GM18868 (cell line): ENCODE data around the gene RIPPLY3.
A peak's percentile ranks its signal among the peaks of the same experiment; 100 is the strongest.

ENCODE experiments used
- ATAC-seq: cut with Tn5 transposase; IDR thresholded peaks from one replicate; pipeline ENCODE4 v1.9.1; 2021; ENCODE audit warnings: mild to moderate bottlenecking, moderate library complexity; ENCODE audit not compliant: unreplicated experiment

The RIPPLY3 gene

DNA sequence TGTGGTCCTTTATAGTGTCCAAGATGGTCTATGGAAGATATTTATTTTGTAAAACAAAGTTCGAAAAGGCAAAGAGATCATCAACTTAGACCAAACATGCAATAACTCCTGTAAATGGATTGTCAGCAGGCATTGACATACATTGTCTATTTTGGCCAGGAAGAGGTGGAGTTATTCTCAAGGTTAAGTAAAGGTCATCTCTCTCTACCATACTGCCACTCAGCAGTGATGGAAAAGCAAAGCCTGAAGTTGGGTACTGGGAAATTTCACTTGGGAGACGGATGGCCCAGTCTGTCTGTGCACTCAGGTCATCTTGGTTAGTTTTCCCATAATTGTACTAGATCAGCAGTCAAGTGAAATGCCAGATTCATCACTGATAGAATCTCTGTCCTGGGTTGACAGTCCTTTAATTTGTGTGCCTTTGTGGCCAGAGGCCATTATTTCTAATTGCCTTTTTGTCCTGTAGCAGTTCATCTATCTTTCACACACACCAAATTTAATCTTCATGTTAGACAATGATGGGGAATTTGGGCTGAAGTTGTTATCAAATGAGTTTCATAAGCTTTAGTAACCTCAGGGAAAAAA is 48.9 kb downstream of the RIPPLY3 start:
- no peak for ATAC-seq

DNA sequence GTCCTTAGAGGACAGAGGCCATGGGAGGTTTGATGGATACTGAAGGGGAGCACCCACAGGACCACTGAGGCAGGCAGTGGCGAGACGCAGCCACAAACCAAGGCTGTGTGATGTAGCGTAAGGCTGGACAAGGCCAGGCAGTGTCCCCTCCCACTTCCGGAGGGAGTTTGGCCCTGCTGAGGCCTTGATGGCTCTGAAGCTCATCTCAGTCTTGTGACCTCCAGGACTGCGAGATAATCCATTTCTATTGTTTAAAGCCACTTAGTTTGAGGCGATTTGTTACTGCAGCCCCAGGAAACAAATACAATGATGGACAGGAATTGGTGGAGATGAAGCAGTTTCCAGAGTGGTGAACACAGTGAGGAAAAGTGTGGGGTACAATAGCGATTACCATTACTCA is 51.1 kb downstream of the RIPPLY3 start:
- no peak for ATAC-seq

DNA sequence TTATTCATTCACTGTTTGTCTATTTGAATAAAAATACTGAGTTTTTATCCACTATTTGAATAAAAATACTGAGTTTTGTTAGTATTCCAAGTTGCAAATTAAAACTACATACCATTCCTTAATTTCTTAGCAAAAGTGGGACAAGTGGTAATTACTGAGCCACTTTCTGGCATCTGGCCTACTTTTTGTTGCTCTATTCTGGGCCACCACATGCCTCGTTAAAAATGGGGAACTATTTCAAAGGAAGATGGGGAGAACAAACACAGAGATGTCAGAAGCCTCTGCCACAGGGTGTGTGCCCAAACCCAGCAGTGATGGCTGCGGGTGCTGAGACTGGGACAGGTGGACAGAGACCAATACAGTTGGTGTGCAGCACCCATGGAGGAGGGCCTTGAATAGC is 51.8 kb downstream of the RIPPLY3 start:
- no peak for ATAC-seq

DNA sequence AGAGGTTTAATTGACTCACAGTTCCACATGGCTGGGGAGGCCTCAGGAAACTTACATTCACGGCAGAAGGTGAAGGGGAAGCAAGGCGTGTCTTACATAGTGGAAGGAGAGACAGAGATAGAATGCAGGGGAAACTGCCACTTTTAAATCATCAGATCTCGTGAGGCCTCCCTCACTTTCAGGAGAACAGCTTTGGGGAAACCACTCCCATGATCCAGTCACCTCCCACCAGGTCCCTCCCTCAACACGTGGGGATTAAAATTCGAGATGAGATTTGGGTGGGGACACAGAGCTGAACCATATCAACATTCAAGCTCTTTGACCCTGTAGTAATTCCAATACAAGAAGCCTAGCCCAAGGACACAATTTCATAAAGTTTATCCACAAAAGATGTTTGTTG is 52.7 kb downstream of the RIPPLY3 start:
- ATAC-seq, result no peak

DNA sequence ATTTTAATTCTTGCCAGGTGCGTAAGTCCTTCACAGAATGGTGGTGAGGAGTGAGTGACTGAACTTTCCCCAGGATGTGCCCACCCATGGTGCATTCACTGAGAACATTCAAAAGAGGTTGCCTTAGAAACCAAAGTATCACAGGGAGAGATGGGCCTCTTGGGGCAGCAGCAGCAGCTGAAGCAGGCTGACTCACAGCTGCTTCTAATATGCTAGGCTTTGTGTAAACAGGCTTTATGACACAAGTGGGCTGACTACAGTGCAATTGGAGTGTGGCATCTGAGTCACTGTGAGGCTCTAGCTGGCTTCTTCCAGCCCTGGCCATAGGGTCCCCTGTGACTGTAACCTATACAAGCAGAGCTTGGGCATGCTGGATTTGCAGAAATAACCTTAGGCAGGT is 53.8 kb downstream of the RIPPLY3 start:
- peak; percentile 80 for ATAC-seq

DNA sequence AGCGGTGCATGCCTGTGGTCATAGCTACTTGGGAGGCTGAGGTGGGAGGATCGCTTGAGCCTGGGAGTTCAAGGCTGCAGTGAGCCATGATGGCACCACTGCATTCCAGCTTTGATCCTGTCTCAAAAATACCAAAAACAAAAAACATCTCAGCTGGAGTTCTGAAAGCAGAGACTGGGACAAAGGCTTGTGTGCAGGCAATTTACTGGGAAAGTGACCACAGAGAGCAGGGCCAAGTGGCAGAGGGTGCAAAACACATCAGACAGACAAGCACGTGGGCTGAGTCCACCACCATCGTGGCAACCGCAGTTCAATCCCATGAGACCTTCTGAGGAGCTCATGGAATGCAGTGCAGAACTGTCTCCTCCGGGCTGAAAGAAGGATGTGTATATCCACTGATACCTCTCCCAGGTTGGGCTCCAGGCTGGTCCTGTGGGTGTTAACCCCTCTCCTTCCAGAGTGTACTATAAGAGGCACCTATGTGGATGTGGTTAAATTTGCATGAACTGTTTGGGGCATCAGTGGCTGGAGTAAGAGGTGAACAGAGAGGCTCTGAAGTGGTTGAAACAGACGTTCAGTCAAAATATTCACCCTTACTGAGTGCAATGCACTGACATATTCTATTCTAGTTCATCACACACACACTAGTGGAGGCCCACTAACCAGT is 55.6 kb downstream of the RIPPLY3 start:
- ATAC-seq, result no peak

DNA sequence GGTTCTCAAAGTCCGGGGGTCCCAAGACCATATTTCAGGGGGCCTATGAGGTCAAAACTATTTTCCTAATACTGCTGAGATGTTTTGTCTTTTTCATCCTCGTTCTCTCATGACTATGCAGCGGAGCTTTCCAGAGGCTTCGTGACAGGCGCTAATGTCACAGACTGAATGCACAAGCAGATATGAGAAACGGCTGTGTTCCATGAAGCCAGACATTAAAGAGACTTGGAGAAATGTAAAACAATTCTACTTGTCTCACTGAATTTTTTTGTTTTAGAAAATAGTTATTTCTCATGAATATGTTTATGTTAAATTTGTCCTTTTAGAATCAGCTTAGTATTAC is 56.1 kb downstream of the RIPPLY3 start:
- no peak for ATAC-seq

DNA sequence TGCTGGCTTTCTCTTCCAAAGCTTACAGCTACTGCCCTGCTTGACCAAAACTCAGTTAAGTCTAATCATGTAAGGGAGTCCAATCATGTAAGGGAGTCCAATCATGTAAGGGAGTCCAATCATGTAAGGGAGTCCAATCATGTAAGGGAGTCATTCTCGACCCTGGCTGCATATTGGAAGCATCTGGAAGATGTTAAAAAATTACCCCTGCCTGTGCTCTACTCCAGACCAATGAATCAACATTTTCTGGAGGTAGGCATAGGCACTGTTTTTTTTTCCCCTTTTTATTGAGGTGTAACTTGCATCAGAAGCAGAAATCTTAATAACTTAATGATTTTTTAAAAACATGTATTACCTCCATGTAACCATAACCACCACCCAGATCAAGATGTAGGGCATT is 56.9 kb downstream of the RIPPLY3 start:
- ATAC-seq, result no peak

DNA sequence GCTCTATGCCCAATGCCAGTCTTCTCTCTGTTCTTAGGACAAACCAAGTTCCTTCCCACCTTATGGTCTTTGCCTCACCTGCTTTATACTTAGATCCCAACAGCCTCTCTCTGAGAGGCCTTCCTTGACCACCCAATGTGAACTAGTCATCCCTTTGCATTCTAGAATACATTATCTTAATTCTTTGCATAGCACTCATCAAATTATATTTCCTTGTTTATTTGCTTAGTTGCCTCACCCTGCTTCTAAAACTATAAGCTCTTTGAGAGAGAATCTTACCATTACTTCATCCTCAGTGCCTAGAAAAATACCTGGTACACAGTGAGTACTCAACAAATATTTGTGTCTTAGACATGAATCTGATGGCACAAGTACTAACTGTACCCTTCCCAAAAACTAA is 58.3 kb downstream of the RIPPLY3 start:
- ATAC-seq, result no peak

DNA sequence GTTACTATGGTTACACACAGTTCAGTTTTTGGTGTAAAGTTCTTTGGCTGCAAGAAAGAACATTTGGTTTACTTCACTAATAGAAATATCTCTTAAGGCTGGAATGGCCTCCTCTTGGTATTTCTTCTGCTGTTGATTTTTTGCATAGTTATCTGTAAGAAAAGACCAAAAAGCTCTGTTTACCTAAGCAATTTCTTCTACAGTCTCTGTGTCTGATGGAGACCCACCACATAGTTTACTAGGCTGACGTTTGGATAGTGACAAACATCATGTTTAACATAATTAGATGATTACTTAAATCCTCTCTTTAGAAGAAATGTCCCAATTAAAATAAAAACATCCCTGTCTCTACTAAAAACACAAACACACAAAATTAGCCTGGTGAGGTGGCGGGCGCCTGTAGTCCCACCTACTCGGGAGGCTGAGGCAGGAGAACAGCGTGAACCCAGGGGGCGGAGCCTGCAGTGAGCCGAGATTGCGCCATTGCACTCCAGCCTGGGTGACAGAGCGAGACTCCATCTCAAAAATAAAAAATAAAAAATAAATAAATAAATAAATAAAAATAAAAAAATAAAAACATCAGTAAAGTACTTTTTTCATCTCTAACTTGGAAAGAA is 59.2 kb downstream of the RIPPLY3 start:
- ATAC-seq, result no peak
